AG09319 (cell line): ENCODE data around the gene PRKCZ.
"Not testable (repeated sequence)": the region's sequence is repeated elsewhere in the genome, so short reads cannot be mapped to it uniquely, and the experiment has no call there.

Experiments
- DNase-seq: peaks from one replicate; pipeline ENCODE4 v3.0.0-alpha.2; 2010; ENCODE audit warnings: low read depth; ENCODE audit errors: extremely low read depth
- TF ChIP-seq, protein P1 (sequence below): IDR thresholded peaks from 2 replicates; pipeline ENCODE4 v1.5.1; 2011; ENCODE audit warnings: low read depth, mild to moderate bottlenecking, inconsistent platforms, low read length, moderate library complexity

The PRKCZ gene

DNA sequence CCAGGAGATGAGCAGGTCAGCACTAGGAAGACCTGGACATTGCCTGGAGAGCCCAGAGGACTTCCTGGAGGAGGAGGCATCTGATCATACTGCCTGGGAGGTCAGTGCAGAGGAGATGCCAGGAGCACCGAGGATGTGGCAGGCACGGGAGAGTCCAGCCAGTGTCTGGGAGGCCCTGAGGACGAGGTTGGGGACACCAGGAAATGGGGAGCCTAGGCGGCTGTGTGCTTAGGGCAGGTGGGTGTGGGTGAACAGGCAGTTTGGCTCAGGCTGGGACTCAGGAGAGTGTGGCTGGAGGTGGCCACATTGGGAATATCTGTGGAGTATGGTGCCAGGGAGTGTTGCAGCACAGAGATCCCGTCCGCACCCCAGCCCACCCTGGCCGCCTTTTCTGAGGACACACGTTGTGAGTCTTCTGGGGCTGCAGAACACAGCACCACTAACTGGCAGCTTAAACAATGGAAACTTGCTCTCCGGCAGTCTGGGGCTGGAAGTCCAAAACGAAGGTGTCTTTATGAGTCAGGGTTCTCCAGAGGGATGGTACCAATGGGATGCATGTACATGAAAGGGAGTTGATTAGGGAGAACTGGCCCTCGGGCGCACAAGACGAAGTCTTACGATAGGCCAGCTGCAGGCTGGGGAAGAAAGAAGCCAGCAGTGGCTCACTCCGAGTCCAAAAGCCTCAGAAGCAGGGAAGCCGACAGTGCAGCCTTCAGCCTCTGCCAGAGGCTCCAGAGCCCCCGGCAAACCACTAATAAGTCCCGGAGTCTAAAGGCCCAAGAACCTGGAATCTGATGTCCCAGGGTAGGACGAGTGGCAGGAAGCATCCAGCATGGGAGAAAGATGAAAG lies 86.4 kb downstream of the PRKCZ start:
- DNase-seq: no peak

DNA sequence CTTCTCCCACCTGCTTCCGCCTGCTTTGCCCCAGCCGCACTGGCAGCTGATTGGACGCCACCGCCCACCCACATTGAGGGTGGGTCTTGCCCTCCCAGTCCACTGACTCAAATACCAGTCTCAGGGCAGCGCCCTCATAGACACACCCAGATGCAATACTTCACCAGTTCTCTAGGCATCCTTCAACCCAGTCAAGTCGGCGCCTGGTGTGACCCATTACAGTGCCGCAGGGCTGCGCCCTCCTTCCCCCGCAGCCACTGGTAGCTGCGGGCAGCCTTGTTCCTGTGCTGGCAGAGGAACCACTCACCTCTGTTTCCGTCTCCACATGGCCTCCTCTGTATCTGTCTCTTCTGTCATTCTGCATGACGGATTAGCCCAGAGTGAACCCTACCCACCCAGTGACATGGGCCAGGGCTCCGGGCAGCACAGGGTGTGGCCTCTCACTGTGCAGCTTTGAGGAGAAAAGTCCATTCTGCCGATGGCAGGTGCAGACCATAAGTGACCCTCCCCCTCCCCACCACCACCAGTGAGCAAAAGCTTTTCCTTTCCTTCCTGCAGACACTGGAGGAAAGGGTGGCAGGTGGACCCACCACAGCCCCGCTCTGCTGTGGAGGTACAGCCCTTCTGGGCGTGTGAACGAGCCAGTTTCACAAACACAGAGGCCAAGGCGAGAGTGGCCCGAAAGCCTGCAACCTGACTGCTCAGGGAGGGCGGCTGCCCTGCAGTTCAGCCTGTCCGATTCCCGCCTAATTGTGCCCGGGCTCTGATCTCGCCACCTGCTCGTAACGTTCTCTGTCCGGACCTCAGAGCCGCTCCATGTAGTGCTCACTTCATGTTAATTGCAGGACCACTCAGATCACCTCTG lies 87.3 kb downstream of the PRKCZ start:
- no peak for DNase-seq
- TF ChIP-seq, protein P1, sequence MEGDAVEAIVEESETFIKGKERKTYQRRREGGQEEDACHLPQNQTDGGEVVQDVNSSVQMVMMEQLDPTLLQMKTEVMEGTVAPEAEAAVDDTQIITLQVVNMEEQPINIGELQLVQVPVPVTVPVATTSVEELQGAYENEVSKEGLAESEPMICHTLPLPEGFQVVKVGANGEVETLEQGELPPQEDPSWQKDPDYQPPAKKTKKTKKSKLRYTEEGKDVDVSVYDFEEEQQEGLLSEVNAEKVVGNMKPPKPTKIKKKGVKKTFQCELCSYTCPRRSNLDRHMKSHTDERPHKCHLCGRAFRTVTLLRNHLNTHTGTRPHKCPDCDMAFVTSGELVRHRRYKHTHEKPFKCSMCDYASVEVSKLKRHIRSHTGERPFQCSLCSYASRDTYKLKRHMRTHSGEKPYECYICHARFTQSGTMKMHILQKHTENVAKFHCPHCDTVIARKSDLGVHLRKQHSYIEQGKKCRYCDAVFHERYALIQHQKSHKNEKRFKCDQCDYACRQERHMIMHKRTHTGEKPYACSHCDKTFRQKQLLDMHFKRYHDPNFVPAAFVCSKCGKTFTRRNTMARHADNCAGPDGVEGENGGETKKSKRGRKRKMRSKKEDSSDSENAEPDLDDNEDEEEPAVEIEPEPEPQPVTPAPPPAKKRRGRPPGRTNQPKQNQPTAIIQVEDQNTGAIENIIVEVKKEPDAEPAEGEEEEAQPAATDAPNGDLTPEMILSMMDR: no peak

More for the DNA sequence above, 86.4 kb downstream of the PRKCZ start:
- TF ChIP-seq, protein P1: no peak

DNA sequence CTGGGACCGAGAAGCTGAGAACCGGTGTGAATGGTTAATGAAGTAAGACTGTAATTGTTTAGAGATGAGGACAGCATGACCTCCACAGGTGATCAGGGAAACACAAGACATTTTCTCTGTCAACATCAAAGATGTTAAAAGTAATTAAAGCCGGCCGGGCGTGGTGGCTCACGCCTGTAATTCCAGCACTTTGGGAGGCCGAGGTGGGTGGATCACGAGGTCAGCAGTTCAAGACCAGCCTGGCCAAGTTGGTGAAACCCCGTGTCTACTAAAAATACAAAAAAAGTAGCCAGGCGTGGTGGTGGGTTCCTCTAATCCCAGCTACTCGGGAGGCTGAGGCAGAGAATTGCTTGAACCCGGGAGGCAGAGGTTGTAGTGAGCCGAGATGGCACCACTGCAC lies 88.9 kb downstream of the PRKCZ start:
- DNase-seq: not testable (repeated sequence)

DNA sequence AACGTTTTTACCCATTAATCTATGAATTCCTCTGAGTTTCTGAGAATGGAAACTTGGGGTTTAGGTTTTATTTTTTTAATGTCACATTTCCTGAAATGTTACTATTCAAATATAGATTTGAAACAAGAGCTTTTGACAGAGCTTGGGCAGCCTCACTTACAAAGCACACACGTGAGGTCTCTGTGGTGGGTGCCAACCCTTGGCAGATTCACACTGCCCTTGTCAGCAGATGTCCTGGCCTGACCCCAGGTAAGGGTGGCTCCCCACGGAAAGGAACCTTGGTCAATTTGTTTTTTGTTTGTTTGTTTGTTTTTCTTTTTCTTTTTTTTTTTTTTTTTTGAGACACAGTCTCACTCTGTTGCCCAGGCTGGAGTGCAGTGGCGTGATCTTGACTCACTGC lies 90.8 kb downstream of the PRKCZ start:
- TF ChIP-seq, protein P1: no peak
- no peak for DNase-seq

DNA sequence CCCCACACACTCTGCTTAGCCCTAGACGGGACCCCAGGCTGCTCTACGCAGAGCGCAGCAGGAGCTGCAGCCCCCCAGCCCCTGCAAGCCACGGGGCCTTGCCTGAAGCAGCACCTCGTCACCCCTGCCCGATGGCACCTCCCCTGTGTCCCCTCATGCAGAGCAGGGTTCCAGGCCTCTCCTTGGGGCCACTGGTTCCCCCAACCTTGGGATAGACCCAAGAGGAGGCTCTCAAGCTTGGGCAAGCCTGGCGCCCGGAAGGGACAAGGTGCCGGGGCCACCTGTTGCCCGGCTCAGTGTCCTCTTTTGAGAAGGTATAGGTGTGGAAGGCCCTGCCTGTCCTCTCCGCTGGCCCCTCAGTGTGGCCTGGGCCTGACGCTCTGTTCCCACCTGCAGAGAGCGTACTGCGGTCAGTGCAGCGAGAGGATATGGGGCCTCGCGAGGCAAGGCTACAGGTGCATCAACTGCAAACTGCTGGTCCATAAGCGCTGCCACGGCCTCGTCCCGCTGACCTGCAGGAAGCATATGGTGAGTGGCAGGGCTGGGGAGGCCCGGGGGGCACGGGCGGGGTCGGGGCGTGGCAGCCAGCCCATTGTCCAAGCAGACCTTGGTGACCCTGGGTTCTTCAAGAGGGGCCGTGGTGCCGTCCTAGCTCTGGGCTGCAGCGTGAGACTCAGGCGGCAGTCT lies 93.7 kb downstream of the PRKCZ start:
- TF ChIP-seq, protein P1: no peak
- no peak for DNase-seq

DNA sequence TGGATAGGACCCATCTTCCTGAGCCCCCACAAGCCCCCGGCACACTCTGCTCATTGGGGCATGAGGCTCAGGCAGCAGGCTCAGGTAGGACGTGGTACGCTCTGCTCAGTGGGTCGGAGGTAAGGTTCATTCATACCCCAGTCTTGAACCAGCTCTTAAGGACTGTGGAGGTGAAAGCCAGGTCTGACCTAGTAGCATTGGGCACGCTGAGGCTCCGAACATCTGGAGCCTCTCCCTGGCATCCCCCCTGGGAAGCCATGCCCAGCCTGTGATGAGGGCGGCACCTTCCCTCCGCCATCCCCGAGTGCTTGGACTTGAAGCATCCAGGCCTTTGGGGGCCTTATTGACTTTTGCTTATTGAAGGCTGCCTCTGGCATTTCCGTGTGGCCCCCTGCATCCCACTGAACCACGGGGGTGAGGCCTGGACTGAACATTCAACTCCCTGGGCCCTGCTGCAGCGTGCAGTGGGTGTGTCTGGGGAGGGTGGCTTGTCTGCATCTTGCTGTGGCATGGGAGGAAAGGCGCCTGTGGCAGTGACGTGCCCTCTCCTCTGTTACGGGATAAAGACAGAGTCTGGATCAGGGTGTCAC lies 94.4 kb downstream of the PRKCZ start:
- no peak for DNase-seq
- TF ChIP-seq, protein P1: no peak
